NCI-H187 treated with DMSO at 0.1 percent for 48 hours (cell line): Measurements from ENCODE around the gene AGTR1.
"Not testable (repeated sequence)": the region's sequence is repeated elsewhere in the genome, so short reads cannot be mapped to it uniquely, and the experiment has no call there.

Experiments used
- DNase-seq: peaks from one replicate; lab custom pipeline; 2025; lab: John Stamatoyannopoulos, UW

AGTR1 gene

GRCh38 chr3:148758303-148758884 lies 60.7 kb downstream of the AGTR1 start:
- DNase-seq, result no peak

- no peak for DNase-seq
Observed at GRCh38 chr3:148759430-148759829, 61.7 kb downstream of the AGTR1 start.

GRCh38 chr3:148763156-148763680 lies 65.5 kb downstream of the AGTR1 start:
- no peak for DNase-seq

- no peak for DNase-seq
Observed at GRCh38 chr3:148763986-148764935, 66.6 kb downstream of the AGTR1 start.

- DNase-seq, result no peak
Observed at GRCh38 chr3:148772361-148772760, 74.7 kb downstream of the AGTR1 start.

- no peak for DNase-seq
Observed at GRCh38 chr3:148772835-148773234, 75.1 kb downstream of the AGTR1 start.

GRCh38 chr3:148773805-148774204 lies 76.1 kb downstream of the AGTR1 start:
- DNase-seq, result no peak

- DNase-seq, result no peak
Observed at GRCh38 chr3:148778926-148779325, 81.2 kb downstream of the AGTR1 start.

GRCh38 chr3:148785026-148785425 lies 87.3 kb downstream of the AGTR1 start:
- not testable (repeated sequence) for DNase-seq

GRCh38 chr3:148786159-148786558 lies 88.5 kb downstream of the AGTR1 start:
- not testable (repeated sequence) for DNase-seq

GRCh38 chr3:148789146-148789545 lies 91.4 kb downstream of the AGTR1 start:
- DNase-seq, result no peak

GRCh38 chr3:148789906-148790305 lies 92.2 kb downstream of the AGTR1 start:
- no peak for DNase-seq

GRCh38 chr3:148790370-148790769 lies 92.7 kb downstream of the AGTR1 start:
- no peak for DNase-seq

GRCh38 chr3:148790851-148791735 lies 93.4 kb downstream of the AGTR1 start:
- DNase-seq, result no peak

- DNase-seq, result no peak
Observed at GRCh38 chr3:148791920-148792319, 94.2 kb downstream of the AGTR1 start.

- no peak for DNase-seq
Observed at GRCh38 chr3:148792516-148792915, 94.8 kb downstream of the AGTR1 start.
